Mesodermal cell (in vitro differentiated cells): Measurements from ENCODE around the gene RFX1.
"Not testable (repeated sequence)": the region's sequence is repeated elsewhere in the genome, so short reads cannot be mapped to it uniquely, and the experiment has no call there.

Experiments used
- H3K27ac ChIP-seq: 2 replicates; pipeline ENCODE4 v1.7.0; 2013; ENCODE audit warnings: mild to moderate bottlenecking, low read depth, low read length, moderate library complexity; ENCODE audit not compliant: severe bottlenecking
- H3K36me3 ChIP-seq: 2 replicates; pipeline ENCODE4 v1.7.1; 2013; ENCODE audit warnings: mild to moderate bottlenecking, low read length, moderate library complexity; ENCODE audit not compliant: control insufficient read depth, insufficient read depth
- H3K4me1 ChIP-seq: one replicate; pipeline ENCODE4 v1.7.1; 2013; ENCODE audit warnings: mild to moderate bottlenecking, low read length; ENCODE audit not compliant: insufficient read depth, control insufficient read depth, poor library complexity, severe bottlenecking
- H3K4me3 ChIP-seq: 2 replicates; pipeline ENCODE4 v1.7.0; 2013; ENCODE audit warnings: low read length, control low read depth, mild to moderate bottlenecking; ENCODE audit not compliant: insufficient read depth, poor library complexity, severe bottlenecking; ENCODE audit errors: extremely low read depth
- H3K9me3 ChIP-seq: 2 replicates; pipeline ENCODE4 v1.7.1; 2013; ENCODE audit warnings: mild to moderate bottlenecking, low read length, moderate library complexity; ENCODE audit not compliant: control insufficient read depth
- WGBS, 2 experiments: methylation state at CpG; one replicate each; pipeline ENCODE4 v1.1.5; 2013; ENCODE audit warnings: missing lambda C conversion rate in 2 of 2; ENCODE audit not compliant: insufficient coverage in 2 of 2; 5-methylcytosine and 5-hydroxymethylcytosine counted together

The RFX1 gene

DNA sequence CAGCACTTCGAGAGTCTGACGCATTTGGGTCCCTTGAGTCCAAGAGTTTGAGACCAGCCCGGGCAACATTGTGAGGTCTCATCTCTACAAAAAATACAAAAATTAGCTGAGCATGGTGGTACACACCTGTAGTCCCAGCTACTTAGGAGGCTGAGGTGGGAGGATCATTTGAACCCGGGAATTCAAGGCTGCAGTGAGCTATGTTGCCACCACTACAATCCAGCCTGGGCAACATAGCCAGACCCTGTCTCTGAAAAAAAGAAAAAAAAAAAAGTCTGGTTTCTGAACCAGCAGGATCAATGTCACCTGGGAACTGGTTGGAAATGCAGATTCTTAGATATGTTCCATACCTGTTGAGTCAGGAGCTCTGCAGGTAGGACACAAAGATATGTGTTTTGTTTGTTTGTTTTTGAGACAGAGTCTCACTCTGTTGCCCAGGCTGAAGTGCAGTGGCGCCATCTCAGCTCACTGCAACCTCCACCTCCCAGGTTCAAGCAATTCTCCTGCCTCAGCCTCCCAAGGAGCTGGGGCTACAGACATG lies 20.6 kb upstream of the RFX1 start:
- not testable (repeated sequence) for H3K4me3 ChIP-seq, H3K27ac ChIP-seq, H3K9me3 ChIP-seq, H3K36me3 ChIP-seq, H3K4me1 ChIP-seq
- WGBS, 2 experiments: 92 to 100% methylated on average over 2 to 3 of the region's 5 CpGs

DNA sequence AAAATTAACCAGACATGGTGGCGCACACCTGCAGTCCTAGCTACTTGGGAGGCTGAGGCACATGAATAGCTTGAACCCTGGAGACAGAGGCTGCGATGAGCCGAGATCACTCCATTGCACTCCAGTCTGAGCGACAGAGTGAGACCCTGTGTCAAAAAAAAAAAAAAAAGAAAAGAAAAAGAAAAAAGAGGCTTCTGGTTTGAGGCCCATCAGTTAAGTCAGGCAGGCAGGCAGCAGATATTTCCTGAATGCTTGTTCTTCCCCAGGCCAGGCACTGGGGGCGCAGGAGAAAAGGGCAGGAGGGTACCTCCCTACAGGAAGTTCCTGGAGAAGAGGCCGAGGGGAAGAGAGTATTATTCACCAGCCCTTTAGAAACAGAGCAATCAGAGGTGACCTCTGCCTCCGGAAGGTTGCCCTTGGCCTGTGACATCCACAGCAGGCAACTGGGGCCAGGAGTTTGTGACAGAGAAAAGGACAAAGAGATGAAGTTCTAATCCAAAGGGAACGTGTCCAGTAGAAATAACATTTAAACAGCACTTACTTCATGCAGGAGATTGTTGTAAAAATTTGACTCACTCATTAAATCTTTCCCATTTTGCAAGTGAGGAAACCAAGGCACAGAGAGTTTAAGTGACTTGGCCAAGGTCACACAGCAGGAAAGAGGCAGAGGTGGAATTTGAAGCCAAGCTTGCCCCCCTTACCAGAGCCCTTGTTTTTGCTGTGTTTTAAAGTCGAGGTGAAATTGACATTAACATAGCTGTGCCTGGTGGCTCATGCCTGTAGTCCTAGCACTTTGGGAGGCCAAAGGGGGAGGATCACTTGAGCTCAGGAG lies 17.5 kb upstream of the RFX1 start:
- Histone ChIP-seq H3K9me3 (no peaks in the 10 kb centered on the region), H3K4me3 (no peak overlapping the region), H3K4me1 (no peaks in the 10 kb centered on the region), H3K27ac (no peak overlapping the region), H3K36me3 (no peaks in the 10 kb centered on the region)
- 62 to 63% methylated on average over 7 to 8 of the region's 9 CpGs for WGBS, 2 experiments

GRCh38 chr19:14022469-14022868 lies 16.3 kb upstream of the RFX1 start:
- no peak overlapping the region for H3K4me3 ChIP-seq
- H3K4me1 ChIP-seq: no peaks in the 10 kb centered on the region
- no peak overlapping the region for H3K27ac ChIP-seq
- no peaks in the 10 kb centered on the region for H3K9me3 ChIP-seq
- WGBS, 2 experiments: 86 to 97% methylated on average over 3 to 4 of the region's 4 CpGs
- no peaks in the 10 kb centered on the region for H3K36me3 ChIP-seq

DNA sequence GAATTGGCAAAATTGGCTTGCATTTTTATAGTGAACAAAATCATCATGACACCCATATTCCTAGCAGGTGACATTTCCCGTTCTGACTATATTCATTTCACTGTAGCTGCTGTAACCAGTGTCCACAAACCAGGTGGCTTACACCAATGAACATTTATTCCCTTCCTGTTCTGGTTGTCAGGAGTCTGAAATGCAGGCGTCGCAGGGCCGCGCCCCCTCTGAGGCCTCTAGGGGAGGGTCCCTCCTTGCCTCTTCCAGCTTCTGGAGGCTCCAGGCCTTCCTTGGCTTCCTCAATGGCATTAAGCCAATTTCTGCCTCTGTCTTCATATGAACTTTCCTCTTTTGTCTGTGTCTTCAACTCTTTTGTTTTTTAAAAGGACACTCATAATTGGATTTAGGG lies 15.4 kb upstream of the RFX1 start:
- WGBS, 2 experiments: 84 to 88% methylated on average over 5 of the region's 5 CpGs
- Histone ChIP-seq H3K27ac (no peak overlapping the region), H3K9me3 (no peaks in the 10 kb centered on the region), H3K4me3 (no peak overlapping the region), H3K36me3 (no peaks in the 10 kb centered on the region), H3K4me1 (no peaks in the 10 kb centered on the region)

GRCh38 chr19:14019739-14020138 lies 13.6 kb upstream of the RFX1 start:
- H3K4me3 ChIP-seq, H3K9me3 ChIP-seq, H3K36me3 ChIP-seq, H3K4me1 ChIP-seq, H3K27ac ChIP-seq: not testable (repeated sequence)
- 93% methylated on average over 3 of the region's 3 CpGs; no CpG with 5 or more reads in 1 of the 2 experiments for WGBS, 2 experiments

DNA sequence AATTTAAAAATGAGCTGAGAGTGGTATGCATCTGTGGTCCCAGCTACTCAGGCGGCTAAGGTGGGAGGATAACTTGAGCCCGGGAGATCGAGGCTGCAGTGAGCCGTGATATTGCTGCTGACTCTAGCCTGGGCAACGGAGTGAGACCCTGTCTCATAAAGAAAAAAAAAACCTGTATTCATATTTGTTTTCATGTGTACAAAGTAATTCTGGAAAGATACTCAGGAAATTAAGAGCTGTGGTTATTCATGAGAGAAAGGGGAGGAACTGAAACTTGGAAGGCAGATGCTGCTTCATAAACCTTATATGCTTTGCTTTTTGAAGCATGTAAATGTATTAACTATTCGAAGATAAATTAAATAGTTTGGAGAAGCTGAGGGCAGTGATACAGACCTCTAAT lies 13.0 kb upstream of the RFX1 start:
- Histone ChIP-seq H3K4me1 (no peaks in the 10 kb centered on the region), H3K36me3 (no peaks in the 10 kb centered on the region), H3K27ac (no peak overlapping the region), H3K9me3 (no peaks in the 10 kb centered on the region), H3K4me3 (no peak overlapping the region)
- WGBS, 2 experiments: 90 to 100% methylated on average over 2 of the region's 6 CpGs

DNA sequence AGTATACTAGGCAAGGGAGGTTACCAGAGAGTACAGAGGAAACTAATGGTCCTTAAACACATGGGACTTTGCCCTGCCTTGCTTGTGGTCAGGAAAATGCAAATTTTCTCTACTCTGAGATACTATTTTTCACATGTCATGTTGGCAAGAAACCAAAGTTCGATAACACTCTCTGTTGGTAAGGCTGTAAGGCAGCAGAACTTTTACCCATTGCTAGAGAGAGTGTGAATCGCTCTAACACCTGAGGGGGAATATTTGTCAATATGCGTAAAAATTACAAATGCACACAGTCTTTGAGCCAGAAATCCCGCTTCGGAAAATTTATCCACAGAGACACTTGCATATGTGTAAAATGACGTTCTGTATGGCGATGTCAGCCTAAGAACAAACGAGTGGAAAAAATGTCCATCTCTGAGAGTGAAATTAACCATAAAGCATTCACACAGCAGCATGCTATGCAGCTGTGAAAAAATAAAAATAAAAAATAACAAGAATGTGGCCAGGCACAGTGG lies 9.5 kb upstream of the RFX1 start:
- H3K27ac ChIP-seq: no peak overlapping the region

GRCh38 chr19:14012378-14012915 lies 6.3 kb upstream of the RFX1 start:
- H3K4me3 ChIP-seq: no peak overlapping the region
- no CpG with 5 or more reads among the region's 2 CpGs for WGBS, 2 experiments
- no peaks in the 10 kb centered on the region for H3K4me1 ChIP-seq
- peaks cover 4% of the 10 kb centered on the region for H3K9me3 ChIP-seq
- H3K36me3 ChIP-seq: no peaks in the 10 kb centered on the region
- H3K27ac ChIP-seq: no peak overlapping the region

More for the DNA sequence above, 9.5 kb upstream of the RFX1 start:
- H3K9me3 ChIP-seq: peaks cover 4% of the 10 kb centered on the region
- H3K36me3 ChIP-seq: no peaks in the 10 kb centered on the region
- no peaks in the 10 kb centered on the region for H3K4me1 ChIP-seq
- no peak overlapping the region for H3K4me3 ChIP-seq
- 84 to 100% methylated on average over 5 of the region's 8 CpGs for WGBS, 2 experiments

DNA sequence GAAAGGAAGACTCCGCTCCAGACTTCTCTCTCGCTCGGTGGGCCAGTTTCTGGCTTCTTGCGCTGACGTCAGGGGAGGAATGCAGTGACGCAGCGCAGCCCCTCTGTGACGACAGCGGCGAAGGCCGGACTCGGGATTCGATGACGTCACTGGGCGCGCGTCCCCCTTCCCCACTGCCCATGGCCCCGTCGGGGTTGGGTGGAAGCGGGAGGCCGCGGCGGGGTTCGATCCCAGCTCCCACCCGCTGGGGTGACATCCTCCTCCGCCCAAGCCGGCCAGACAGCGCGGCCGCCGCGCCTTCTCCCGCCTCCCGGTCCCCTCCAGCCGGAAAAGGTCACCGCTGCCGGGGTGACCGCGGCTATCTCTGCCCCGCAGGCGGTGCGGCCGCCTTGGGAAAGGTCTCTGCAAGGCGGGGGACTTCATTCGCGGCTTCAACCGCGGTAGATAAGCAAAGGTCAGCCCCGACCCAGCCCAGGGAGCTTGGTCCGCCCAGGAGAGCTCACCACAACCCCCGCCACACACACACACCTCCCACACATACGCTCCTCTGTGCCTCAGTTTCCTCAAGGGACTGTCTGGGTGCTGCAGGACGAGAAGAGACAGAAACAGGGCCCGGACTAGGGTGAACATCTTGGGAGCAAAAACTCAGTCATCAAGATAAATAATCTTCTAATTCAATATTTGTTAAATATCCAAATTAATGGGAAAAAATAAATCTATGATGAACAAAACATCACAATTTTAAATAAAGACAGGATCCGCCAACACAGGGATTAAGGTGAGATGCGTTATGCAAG lies 844 bp upstream of the RFX1 start:
- no peaks in the 10 kb centered on the region for H3K36me3 ChIP-seq
- no peaks in the 10 kb centered on the region for H3K9me3 ChIP-seq
- WGBS, 2 experiments: 1 to 2% methylated on average over 30 to 37 of the region's 56 CpGs
- no peaks in the 10 kb centered on the region for H3K4me1 ChIP-seq
- peak overlapping the region; percentile 63 for H3K4me3 ChIP-seq
- H3K27ac ChIP-seq: peak overlapping the region; percentile 100

DNA sequence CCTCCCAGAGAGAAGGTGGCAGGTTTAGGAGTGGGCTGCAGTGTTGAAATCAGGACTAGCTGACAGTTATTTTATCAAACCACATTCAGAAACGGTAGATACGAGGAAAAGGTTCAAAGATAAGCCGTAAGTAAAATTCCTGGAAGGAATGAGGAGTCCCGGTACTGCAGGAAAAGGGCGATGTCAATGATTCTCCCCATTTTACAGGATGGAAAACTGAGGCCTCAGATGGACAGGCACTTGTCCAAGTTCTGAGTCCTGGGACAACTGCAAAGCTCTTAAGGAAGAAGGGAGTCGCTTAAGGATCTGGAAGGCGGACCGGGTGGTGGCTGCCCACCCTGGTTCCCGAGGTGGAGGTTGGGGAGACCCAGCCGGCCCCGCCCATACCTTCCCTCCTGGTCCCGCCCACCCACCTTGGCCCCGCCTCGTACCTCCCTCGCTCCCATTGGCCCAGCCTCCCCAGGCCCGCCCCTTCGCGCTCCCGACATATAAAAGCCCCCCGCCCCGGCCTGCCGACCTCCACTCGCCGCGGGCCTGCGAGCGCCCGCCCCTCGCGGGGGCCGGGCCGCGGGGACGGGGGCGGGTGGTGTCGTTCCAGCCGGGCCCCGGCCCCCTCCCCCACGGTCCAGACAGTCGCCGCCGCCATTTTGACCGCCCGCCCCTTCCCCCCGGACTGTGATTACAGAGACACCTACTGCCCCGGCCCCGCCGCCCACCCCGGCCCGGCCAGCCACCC lies 603 bp downstream of the RFX1 start:
- Histone ChIP-seq H3K4me1 (no peaks in the 10 kb centered on the region), H3K9me3 (no peaks in the 10 kb centered on the region), H3K36me3 (no peaks in the 10 kb centered on the region), H3K4me3 (peak overlapping the region; percentile 63), H3K27ac (peak overlapping the region; percentile 100)
- WGBS, 2 experiments: 17 to 100% methylated on average over 4 to 24 of the region's 50 CpGs
